ENCODE measurements around the gene DYSF.

Gene DYSF

GRCh38 chr2:71666094-71666474 is 212.7 kb downstream of the DYSF start:
- in situ Hi-C loops (cut with MboI; ENCODE audit: low sequenced_read_pairs), result no loop called here

GRCh38 chr2:71667256-71668182 is 214.2 kb downstream of the DYSF start:
- in situ Hi-C loops (cut with MboI; ENCODE audit: low sequenced_read_pairs), result no loop called here

- in situ Hi-C loops (cut with MboI; ENCODE audit: low sequenced_read_pairs), result no loop called here
Observed at GRCh38 chr2:71668326-71669057, 215.1 kb downstream of the DYSF start.

GRCh38 chr2:71669058-71669456 is 215.7 kb downstream of the DYSF start:
- in situ Hi-C loops (cut with MboI; ENCODE audit: low sequenced_read_pairs), result no loop called here

- in situ Hi-C loops (cut with MboI; ENCODE audit: low sequenced_read_pairs), result no loop called here
Observed at GRCh38 chr2:71669628-71670429, 216.5 kb downstream of the DYSF start.

GRCh38 chr2:71670430-71670795 is 217.1 kb downstream of the DYSF start:
- in situ Hi-C loops (cut with MboI; ENCODE audit: low sequenced_read_pairs), result no loop called here

GRCh38 chr2:71671203-71671854 is 218.0 kb downstream of the DYSF start:
- in situ Hi-C loops (cut with MboI; ENCODE audit: low sequenced_read_pairs), result no loop called here

- in situ Hi-C loops (cut with MboI; ENCODE audit: low sequenced_read_pairs), result no loop called here
Observed at GRCh38 chr2:71671895-71672825, 218.8 kb downstream of the DYSF start.

- in situ Hi-C loops (cut with MboI; ENCODE audit: low sequenced_read_pairs), result no loop called here
Observed at GRCh38 chr2:71672826-71673795, 219.8 kb downstream of the DYSF start.

GRCh38 chr2:71674158-71674851 is 220.9 kb downstream of the DYSF start:
- in situ Hi-C loops (cut with MboI; ENCODE audit: low sequenced_read_pairs), result no loop called here

- in situ Hi-C loops (cut with MboI; ENCODE audit: low sequenced_read_pairs), result no loop called here
Observed at GRCh38 chr2:71675296-71675695, 221.9 kb downstream of the DYSF start.

GRCh38 chr2:71678874-71679273 is 225.5 kb downstream of the DYSF start:
- in situ Hi-C loops (cut with MboI; ENCODE audit: low sequenced_read_pairs), result no loop called here

GRCh38 chr2:71679491-71679890 is 226.1 kb downstream of the DYSF start:
- in situ Hi-C loops (cut with MboI; ENCODE audit: low sequenced_read_pairs), result no loop called here

GRCh38 chr2:71680925-71681324 is 227.6 kb downstream of the DYSF start:
- in situ Hi-C loops (cut with MboI; ENCODE audit: low sequenced_read_pairs), result no loop called here

- in situ Hi-C loops (cut with MboI; ENCODE audit: low sequenced_read_pairs), result no loop called here
Observed at GRCh38 chr2:71681626-71682025, 228.3 kb downstream of the DYSF start.

GRCh38 chr2:71682341-71682740 is 229.0 kb downstream of the DYSF start:
- in situ Hi-C loops (cut with MboI; ENCODE audit: low sequenced_read_pairs), result no loop called here

GRCh38 chr2:71683070-71683469 is 229.7 kb downstream of the DYSF start:
- in situ Hi-C loops (cut with MboI; ENCODE audit: low sequenced_read_pairs), result no loop called here

- in situ Hi-C loops (cut with MboI; ENCODE audit: low sequenced_read_pairs), result no loop called here
Observed at GRCh38 chr2:71683666-71684065, 230.3 kb downstream of the DYSF start.

All from HL-60/S4 treated with retinoic acid at 250 ng/mL for 4 days and 3 days (cell line).